DLD1 (cell line): Measurements from ENCODE around the gene BSG.

ENCODE experiments used
- in situ Hi-C: cut with HindIII; loops from 2 replicates; pipeline ENCODE4 v1.10.0; 2017; ENCODE audit warnings: low sequenced_read_pairs

BSG gene

GRCh38 chr19:572140-572742 is at the start of gene BSG:
Gene BSG, plus strand, starts transcription at chr19:572596. Its CDS starts 39 bp downstream, at chr19:572635.
- in situ Hi-C loops: no loop called here

GRCh38 chr19:522726-523125 is 49.7 kb upstream of the BSG start:
- in situ Hi-C loops: no loop called here

DNA sequence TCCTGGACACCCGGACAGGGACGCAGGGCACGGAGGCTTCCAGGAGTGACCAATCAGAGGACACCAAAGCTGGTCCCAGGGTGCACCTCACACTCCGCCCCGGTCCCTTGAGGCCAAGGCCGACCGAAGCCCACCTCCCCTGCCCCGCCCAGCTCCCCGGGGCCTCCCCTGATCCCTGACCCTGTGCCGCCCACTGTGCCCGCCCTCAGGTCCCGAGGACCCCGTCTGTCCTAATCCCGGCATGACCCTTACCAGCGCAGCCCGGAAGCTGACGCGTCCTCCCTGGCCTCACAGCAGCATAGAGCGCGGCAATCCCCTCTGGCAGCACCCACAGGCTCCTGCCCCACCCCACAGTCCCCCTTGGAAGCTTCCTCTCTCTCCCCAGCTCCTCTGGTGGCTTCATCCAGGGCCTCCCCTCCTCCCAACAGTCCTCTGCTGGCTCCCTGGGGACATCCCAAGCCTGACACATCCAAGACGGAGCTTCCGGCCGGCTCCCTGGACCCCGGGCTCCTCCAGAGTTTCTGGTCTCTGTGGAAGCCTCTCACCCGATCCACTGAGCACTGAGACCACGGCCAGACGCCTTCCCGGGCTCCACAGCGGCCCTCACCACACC is 48.2 kb upstream of the BSG start:
- in situ Hi-C loops: no loop called here

DNA sequence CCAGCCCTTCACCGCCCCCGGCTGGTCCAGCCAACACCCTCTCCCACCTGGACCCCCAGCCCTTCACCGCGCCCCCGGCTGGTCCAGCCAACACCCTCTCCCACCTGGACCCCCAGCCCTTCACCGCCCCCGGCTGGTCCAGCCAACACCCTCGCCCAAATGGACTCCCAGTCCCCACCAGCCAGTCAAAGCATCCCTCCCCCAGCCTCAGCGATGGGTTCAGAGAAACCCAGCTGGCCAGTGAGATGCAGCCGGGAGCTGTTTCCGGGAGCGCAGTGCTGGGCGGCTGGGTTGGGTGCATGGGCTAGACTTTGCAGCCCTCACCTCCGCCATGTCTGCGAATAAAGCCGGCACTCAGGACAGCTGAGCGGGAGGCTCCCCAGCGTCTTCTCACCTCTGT is 47.4 kb upstream of the BSG start:
- in situ Hi-C loops: no loop called here

DNA sequence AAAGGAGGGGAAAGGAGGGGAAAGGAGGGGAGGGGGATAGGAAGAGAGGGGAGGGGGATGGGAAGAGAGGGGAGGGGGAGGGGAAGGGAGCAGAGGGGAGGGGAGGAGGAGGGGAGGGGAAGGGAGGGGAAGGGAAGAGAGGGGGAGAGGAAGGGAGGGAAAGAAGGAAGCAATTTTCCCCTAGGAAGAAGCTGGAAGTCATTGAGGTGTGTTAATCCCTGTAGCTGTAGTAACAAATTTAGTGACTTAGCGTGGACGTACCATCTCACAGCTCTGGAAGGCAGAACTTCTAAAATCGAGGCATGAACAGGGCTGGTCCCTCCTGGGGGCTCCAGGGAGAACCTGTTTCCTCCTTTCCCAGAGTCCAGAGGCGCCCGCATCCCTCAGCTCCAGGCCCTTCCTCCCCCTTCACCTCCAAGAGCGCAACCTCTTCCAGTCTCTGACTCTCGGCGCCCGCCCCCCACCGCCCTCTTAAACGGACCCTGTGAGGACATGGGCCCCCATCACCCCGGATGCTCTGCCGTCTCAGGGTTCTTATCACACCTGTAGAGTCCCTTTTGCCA is 46.5 kb upstream of the BSG start:
- in situ Hi-C loops: no loop called here

DNA sequence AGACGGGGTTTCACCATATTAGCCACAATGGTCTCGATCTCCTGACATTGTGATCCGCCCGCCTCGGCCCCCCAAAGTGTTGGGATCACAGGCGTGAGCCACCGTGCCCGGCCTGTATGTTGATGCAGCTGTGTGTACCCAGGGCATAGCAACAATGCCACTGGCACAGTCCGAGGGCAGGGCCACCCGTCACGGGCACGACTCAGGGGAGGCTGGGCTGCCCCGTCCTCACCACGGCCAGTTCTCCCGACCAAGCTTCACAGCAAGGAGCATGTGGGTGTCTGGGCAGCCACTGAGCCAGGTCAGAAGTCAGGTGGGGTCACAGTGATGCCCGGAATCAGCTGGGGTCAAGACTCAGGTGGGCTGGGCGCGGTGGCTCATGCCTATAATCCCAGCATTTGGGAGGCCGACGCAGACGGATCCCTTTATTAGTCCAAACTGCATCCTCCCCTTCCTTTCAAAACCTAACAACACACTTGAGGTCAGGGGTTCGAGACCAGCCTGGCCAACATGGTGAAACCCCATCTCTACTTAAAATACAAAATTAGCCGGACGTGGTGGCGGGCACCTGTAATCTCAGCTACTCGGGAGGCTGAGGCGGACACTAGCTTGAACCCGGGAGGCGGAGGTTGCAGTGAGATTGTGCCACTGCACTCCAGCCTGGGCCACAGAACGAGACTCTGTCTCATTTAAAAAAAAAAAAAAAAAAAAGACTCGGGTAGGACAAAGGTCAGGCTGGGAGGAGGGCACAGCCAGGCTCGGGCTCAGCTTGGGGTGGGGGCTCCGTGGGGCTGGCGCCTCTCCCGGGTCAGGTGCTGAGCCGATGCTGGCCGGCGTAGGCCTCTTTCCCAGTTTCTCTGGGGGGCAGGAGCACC is 42.0 kb upstream of the BSG start:
- in situ Hi-C loops: no loop called here

DNA sequence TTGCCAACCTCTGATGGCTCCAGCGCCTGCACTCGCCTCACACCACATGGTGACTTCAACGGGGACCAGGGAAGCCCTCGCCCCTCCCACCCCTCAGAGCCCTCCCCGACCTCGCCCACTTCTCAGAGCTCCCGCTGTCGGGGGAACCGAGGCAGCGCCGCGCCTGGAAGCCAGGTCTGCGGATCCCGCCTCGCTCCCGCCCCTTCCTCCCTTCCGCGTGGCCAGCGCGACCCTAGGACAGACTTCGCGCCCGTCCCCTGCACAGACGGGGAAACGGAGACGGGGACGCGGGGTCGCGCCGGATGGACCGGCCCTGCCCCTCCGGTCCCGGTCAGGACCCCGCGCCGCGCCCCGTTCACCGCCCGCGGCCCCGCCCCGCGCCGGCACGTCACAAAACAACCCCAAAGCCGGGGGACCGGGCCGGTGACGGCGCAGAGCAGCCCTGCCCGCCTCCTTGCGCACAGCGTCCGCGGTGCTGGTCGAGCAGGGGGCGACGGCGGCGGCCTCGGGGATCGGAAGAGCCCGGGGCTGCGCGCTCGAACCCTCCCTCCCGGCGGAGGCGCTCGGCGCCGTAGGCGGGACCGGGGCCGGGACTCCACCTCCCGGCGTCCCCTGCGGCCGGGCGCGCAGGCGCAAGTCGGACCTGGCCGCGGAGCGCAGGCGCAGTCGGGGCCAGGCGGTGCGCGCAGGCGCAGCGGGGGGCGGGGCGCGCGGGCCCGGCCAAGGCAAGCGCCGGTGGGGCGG is 41.2 kb upstream of the BSG start:
- in situ Hi-C loops: no loop called here

DNA sequence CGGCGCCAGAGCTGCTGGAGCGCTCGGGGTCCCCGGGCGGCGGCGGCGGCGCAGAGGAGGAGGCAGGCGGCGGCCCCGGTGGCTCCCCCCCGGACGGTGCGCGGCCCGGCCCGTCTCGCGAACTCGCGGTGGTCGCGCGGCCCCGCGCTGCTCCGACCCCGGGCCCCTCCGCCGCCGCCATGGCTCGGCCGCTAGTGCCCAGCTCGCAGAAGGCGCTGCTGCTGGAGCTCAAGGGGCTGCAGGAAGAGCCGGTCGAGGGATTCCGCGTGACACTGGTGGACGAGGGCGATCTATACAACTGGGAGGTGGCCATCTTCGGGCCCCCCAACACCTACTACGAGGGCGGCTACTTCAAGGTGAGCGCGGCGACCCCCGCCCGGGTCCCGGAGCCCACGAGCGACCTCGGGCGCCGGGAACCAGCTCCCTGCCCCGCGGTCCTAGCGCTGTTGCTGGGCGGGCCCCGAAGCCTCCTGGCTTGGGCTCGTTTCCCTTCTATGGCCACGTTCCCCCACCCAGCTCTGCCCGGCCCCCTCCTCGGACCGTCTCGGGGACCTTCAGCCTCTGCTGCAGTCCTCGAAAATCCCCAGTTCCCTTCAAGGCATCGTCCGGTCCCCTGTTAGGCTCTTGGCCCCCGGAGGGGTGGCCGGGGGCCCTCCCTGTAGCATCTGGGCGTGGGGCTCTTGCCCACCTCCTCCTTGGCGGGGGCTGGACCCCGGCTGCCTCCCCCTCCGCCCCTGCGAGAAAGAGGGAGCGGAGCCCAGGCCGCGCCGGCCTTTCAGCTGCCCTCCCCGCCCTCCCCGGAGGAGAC is 40.4 kb upstream of the BSG start, which contains the start of gene CDC34:
Gene CDC34, plus strand, starts transcription at position 8 of the 808 bp plus-strand sequence. Its CDS starts 172 bp downstream, at position 180.
- in situ Hi-C loops: no loop called here

DNA sequence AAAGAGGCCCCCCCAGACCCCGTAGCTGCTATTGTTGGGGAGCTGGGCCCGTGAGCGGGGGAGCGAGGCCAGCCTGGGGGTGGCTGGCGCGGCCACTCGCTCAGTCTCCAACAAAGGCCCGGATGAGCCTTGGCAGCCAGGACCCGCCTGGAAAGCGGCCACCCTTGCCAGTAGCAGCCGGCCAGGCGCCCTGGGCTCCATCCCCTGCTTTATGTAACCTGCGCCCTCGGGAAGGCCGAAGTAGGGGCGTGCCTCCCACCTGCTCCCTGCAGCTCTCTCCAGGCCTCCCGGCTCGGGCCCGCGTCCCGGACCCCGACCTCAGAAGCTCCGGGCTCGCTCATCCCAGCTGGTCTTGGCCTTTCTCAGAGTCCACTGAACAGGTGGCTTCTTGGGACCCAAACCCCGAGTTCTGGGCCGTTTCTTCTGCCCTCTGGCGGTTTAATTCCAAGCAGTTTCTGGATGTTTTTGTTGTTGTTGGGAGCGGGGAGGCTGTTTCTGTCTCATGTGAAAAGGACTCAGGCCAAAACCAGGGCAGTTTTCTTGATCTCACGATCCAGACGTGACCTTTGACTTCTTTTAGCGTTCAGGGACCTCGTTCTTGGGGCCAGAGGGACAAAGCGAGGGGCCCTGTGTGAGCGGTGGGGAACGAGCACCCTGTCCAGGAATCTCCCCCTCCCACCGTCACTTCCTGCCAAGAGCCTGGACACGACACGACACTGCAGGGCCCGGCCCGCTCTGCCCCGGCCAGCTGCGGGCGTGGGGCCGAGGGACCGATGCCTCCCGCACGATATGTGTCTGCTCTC is 39.6 kb upstream of the BSG start:
- in situ Hi-C loops: no loop called here

- in situ Hi-C loops: no loop called here
Measured at GRCh38 chr19:533364-534058, 38.9 kb upstream of the BSG start.

DNA sequence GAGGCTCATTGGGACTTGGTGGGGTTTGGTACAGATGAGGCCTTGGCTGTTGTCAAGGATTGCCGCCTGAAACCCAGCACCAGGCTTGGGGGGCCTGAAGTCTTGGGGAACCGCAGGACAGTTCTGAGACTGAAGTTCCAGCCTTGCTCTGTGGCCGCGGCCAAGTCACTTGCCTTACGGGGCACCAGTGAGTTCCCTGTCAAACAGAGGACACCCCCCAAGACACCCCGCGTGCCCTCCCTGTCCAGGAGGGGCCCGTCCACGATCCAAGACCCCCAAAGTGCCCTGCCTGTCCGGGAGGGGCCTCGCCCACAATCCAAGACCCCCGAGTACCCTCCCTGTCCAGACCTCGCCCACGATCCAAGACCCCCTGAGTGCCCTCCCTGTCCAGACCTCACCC is 38.3 kb upstream of the BSG start:
- in situ Hi-C loops: no loop called here

DNA sequence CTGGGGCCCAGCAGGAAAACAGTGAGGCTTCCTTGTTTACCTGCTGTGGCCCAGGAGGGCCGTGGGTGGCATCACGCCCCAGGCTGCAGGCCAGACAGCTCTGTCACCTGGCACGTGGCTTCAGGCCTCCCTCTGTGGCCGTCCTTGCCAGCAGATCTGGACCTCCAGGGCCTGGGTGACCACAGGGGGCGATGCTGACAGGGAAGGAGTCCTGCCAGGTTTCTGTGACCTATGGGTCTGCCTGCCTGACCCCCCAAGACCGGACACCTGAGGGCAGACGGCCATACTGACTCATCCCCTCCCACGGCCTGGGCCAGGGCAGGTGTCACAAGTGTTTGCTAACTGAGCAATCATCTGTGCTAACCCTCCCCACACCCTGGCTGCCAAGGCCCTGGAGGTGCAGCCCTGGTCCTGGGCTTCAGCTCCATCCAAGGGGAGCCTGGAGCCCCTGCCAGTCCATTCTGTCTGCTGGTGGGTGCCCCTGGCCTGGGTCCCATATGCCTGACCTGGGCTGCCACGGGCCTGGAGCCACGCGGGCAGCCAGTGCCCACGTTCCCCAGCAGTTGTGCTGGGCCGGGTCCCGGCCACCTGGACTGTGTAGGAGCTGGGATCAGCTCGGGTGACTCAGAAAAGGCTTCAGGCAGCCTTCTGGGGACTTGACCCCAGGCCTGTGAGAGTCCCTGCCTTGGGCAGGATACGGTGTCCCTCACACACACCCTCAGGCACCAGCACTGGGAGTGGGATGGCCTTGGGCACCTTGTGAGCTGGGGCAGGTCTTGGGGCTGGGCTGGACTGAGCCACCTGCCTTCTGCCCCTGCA is 37.2 kb upstream of the BSG start:
- in situ Hi-C loops: no loop called here

- in situ Hi-C loops: no loop called here
Measured at GRCh38 chr19:536031-536880, 36.1 kb upstream of the BSG start.

DNA sequence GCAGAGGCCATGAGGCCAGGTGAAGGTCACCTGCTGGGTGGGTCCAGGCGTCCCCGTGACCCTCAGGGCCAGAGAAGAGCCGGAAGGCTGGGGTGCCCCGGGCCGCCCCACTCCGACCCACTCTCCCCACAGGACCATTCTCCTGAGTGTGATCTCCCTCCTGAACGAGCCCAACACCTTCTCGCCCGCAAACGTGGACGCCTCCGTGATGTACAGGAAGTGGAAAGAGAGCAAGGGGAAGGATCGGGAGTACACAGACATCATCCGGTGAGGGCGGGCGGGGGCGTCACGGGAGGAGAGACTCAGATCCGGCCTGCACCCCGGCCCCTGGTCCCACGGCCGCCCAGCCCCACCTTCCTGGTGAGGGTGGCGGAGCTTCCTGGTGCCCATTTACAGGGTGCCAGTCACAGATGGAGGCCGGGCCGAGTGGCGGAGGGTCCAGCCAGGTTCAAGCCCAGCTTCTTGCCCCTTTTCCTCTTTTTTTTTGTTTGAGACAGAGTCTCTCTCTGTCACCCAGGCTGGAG is 35.5 kb upstream of the BSG start:
- in situ Hi-C loops: no loop called here

GRCh38 chr19:538641-539428 is 33.6 kb upstream of the BSG start:
- in situ Hi-C loops: no loop called here
